HUES64 (cell line): ENCODE measurements around the gene LMX1B.

Source experiments
- H3K27ac ChIP-seq: 2 replicates; pipeline ENCODE4 v1.7.0; 2013; ENCODE audit warnings: low read depth, low read length, inconsistent platforms
- H3K27me3 ChIP-seq: 2 replicates; pipeline ENCODE4 v1.6.1; 2013; ENCODE audit warnings: mild to moderate bottlenecking, low read length; ENCODE audit not compliant: insufficient read depth
- H3K36me3 ChIP-seq: 2 replicates; pipeline ENCODE4 v1.6.1; 2013; ENCODE audit warnings: mild to moderate bottlenecking, low read length; ENCODE audit not compliant: insufficient read depth
- H3K4me1 ChIP-seq: 2 replicates; pipeline ENCODE4 v1.6.1; 2013; ENCODE audit warnings: mild to moderate bottlenecking, low read length, moderate library complexity; ENCODE audit not compliant: insufficient read depth
- H3K4me3 ChIP-seq: 2 replicates; pipeline ENCODE4 v1.5.1; 2013; ENCODE audit warnings: mild to moderate bottlenecking, low read length, moderate library complexity
- H3K9ac ChIP-seq: 2 replicates; pipeline ENCODE4 v1.6.1; 2013; ENCODE audit warnings: mild to moderate bottlenecking, low read depth, low read length
- H3K9me3 ChIP-seq: 2 replicates; pipeline ENCODE4 v1.6.1; 2013; ENCODE audit warnings: low read depth, low read length; ENCODE audit not compliant: insufficient read depth
- WGBS: fragments of 150-250, 120-280 bp; methylation state at CpG from one replicate; pipeline ENCODE4 v1.1.7; 2013; ENCODE audit warnings: missing lambda C conversion rate; 5-methylcytosine and 5-hydroxymethylcytosine counted together

Gene LMX1B

DNA sequence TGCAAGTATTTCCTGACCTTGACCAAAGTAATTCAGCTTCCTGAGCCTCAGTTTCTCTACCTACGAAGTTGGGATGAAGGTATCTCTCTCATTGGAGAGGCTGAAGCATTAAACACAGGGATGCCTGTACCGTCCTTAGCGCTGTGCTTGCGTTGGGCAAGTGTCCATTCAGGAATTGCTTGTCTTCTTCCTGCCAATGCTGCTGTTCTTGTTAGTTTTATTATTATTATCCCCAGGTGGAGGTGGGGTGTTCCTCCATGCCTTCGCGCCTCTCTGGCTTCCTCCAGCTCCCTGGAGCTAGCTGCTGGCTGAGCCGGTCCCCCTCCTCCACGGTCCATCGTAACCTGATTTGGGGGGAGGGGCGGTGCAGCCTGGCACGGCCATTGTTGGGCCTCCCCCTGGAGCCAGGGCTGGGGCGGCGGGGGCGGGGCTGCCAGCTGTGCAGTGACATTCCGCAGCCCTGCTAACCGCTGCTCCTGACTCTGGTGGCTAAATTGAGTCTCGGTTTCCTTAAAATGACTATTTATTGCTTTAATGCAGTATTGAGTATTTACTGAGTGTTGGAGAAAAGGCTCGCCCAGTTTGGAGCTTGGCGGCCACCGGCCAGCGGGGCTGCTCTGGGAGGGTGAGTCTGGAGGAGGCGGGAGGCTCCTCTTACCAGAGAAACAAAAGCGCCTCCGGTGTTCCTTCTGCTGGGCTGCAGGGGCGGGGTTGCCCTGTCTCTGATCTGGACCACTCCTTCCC is 51.3 kb downstream of the LMX1B start:
- Histone ChIP-seq H3K4me1 (peaks cover 26% of the 10 kb centered on the region), H3K27ac (peak overlapping the region; percentile 61; the same call in 1 of the 2 replicates), H3K9ac (peak overlapping the region; percentile 3), H3K9me3 (no peaks in the 10 kb centered on the region), H3K36me3 (no peaks in the 10 kb centered on the region), H3K27me3 (peaks cover 49% of the 10 kb centered on the region), H3K4me3 (peak overlapping the region; percentile 43)
- 4% methylated on average over 25 of the region's 25 CpGs for WGBS

DNA sequence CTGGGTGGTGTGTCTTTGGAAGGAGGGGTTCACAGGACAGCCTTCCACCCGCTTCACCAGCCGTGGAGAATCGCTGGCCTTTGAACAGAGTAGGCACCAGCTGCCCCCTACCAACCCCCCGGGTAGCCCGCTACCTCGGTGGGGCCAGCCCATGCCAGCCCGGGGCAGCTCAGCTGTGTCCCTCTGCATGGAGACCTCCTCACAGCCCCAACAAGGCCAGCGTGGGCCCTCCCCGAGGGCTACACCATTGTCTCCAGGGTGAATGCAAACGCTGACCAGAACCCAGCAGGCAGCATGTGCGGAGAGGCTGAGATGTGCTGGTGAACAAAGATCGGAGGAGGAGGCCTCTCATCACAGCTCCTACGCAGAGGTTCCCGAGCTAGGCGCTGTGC is 51.9 kb downstream of the LMX1B start:
- H3K9me3 ChIP-seq, result no peaks in the 10 kb centered on the region
- H3K4me1 ChIP-seq, result peaks cover 26% of the 10 kb centered on the region
- H3K4me3 ChIP-seq, result peak overlapping the region; percentile 43
- WGBS, result 15% methylated on average over 15 of the region's 15 CpGs
- H3K36me3 ChIP-seq, result no peaks in the 10 kb centered on the region
- peak overlapping the region; percentile 61; the same call in 1 of the 2 replicates for H3K27ac ChIP-seq
- peaks cover 49% of the 10 kb centered on the region for H3K27me3 ChIP-seq
- H3K9ac ChIP-seq, result peak overlapping the region; percentile 3

DNA sequence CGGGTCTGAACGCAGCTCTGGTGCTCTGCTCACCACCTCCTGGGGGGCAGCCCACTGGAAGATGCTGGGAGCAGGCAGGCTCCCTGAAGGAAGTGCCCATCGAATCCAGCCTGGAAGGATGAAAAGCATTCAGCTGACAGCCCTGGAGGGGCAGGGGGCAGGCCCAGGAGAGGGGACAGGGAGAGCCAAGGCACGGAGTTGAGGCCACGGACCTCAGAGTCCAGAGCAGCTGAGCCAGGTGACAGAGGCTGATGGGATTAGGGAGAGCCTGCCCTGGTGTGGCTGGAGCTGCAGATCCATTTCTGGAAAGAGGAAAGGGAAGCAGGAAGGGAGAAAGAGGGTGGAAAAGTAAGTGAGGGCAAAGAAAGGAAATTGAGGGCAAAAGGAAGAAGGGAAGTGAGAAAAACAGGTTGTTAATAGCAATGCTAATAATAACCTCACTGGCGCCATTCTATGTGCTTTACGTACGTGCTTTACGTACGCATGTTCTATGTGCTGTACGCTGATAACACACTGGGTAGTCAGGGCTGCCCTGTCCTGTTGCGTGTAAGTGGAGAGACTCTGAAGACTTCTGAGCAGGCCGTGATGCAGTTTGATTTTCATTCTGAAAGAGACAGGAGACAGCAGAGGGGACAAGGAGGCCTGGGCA is 52.6 kb downstream of the LMX1B start:
- Histone ChIP-seq H3K9ac (no peak overlapping the region; the same call in 1 of the 2 replicates), H3K27me3 (peaks cover 52% of the 10 kb centered on the region), H3K9me3 (no peaks in the 10 kb centered on the region), H3K4me3 (no peak overlapping the region), H3K27ac (no peak overlapping the region), H3K36me3 (no peaks in the 10 kb centered on the region), H3K4me1 (peaks cover 32% of the 10 kb centered on the region)
- 70% methylated on average over 13 of the region's 13 CpGs for WGBS

DNA sequence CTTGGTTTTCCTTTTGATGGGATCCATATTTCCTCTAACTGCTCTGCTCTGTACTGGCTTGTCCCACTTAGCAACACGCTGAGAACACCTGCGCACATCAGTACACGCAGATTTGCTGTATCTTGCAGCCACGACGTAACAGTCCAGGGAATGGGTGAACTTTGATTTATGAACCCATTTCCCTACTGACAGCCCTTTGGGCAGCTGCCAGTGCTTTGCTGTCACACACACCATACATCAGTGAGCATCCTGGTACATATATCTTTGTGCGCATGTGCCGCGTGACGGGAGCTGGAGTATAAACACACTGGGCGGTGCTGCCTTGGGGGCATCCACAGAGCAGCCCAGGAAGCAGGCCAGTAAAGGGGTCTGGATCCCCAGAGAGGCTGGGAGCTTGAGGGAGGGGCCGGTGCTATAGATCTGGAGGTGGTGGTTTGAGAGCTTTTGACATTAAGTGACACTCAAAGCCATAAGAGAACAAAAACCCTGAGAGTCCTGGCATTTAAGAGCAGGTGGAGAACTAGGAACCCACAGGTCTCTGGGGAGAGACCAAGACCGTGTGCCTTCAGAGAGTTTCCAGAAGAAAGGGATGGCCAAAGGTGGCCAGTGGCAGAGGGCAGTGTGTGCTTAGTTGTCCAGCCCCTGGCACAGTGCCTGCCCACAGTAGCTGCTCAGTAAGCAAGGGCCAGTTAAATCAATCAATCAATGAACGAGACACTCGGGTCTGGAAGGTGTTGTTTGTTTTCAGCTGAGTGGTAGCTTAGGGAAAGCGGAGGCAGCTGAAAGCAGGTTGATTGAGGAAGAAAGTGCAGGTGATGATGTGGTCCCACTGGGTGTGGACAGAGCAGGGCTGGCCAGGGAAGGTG is 53.7 kb downstream of the LMX1B start:
- H3K27ac ChIP-seq, result no peak overlapping the region
- H3K27me3 ChIP-seq, result peaks cover 63% of the 10 kb centered on the region
- WGBS, result 87% methylated on average over 15 of the region's 15 CpGs
- peaks cover 29% of the 10 kb centered on the region for H3K4me1 ChIP-seq
- H3K36me3 ChIP-seq, result no peaks in the 10 kb centered on the region
- no peak overlapping the region for H3K4me3 ChIP-seq
- H3K9ac ChIP-seq, result no peak overlapping the region
- H3K9me3 ChIP-seq, result no peaks in the 10 kb centered on the region

DNA sequence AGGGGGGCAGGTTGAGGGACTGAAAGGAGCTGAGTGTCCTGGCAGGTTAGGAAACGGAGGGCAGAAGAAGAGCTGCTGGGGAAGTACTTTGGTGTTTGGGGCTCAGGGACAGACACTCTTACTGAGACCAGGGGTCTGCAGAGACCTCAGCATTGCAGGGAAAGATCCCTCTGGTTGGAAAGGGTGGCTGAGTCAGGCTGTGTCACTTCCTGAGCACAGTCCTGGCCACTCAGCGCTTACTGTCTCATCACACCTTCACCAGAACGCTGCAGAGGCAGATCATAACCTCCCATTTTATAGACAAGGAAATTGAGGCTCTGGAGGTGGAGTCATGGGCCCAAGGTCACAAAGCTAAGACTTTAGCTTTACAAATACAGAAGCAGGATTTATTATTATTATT is 54.3 kb downstream of the LMX1B start:
- Histone ChIP-seq H3K9ac (no peak overlapping the region), H3K27ac (no peak overlapping the region), H3K4me1 (peaks cover 28% of the 10 kb centered on the region), H3K36me3 (no peaks in the 10 kb centered on the region), H3K27me3 (peaks cover 69% of the 10 kb centered on the region), H3K4me3 (no peak overlapping the region), H3K9me3 (no peaks in the 10 kb centered on the region)
- 76% methylated on average over 3 of the region's 3 CpGs for WGBS

DNA sequence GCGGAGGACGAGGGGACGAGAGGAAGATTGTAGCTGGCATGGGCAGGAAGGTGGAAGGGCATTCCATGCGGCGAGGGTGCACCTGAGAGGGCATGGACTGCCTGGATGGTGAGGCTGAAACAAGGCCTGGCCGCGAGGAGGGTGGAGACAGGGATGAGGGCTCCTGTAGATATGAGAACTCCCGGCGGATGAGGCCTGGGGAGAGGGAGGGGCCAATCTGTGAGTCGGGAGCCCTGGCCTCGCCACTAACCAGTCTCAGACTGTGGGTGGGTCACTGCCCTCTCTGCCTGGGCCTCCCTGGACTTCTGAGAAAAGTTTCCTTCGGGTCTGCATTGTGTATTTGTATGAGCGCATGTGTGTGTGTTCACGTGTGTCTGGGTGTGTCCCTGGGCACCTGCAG is 55.4 kb downstream of the LMX1B start:
- WGBS, result 63% methylated on average over 14 of the region's 14 CpGs
- Histone ChIP-seq H3K4me1 (peaks cover 37% of the 10 kb centered on the region), H3K9me3 (no peaks in the 10 kb centered on the region), H3K36me3 (no peaks in the 10 kb centered on the region), H3K27me3 (peaks cover 80% of the 10 kb centered on the region), H3K27ac (no peak overlapping the region), H3K4me3 (no peak overlapping the region), H3K9ac (no peak overlapping the region)

DNA sequence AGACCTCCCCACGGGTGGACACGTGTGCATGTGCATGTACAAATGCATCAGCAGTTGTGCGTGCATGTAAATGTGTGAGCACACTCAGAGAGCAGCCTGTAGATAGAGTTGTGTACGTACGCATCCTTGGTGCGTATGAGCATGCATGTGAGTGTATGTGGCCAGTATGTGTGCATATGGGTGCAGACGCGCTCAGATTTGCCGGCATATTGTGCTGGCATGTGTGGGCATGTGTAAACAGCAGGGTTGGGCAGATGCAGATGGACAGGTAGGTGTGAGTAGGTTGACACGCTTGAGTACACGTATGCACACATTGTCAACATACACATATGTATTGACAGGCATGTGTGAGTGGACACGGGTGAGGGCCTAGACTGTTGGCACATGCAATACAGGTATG is 56.5 kb downstream of the LMX1B start:
- peaks cover 40% of the 10 kb centered on the region for H3K4me1 ChIP-seq
- H3K36me3 ChIP-seq, result no peaks in the 10 kb centered on the region
- no peaks in the 10 kb centered on the region for H3K9me3 ChIP-seq
- H3K9ac ChIP-seq, result no peak overlapping the region
- H3K4me3 ChIP-seq, result no peak overlapping the region
- peaks cover 89% of the 10 kb centered on the region for H3K27me3 ChIP-seq
- no peak overlapping the region for H3K27ac ChIP-seq
- 95% methylated on average over 12 of the region's 12 CpGs for WGBS

DNA sequence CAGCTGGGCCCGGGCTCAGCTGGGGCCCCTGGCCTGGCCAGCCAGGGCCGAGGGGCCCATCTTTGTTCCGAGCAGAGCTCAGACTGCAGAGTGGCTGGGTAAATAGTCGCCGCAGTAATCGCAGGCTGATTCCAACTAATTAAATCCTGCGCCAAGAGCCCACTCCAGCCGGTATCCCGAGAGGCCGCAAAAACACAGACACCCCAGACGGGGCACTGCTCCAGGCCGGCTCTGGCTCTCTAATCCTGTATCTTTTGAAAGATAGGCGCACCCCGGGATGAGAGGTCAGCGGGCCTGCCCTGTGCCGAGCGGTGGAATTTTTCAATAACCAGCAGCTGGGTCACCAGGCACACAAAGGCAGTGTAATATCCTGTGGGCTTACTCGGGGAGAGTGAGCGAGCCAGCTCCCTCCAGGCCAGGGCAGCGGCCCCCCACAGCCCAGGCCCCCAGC is 57.7 kb downstream of the LMX1B start:
- peak overlapping the region; percentile 48; the same call in 1 of the 2 replicates for H3K27ac ChIP-seq
- H3K9ac ChIP-seq, result no peak overlapping the region
- peaks cover 35% of the 10 kb centered on the region for H3K4me1 ChIP-seq
- peaks cover 86% of the 10 kb centered on the region for H3K27me3 ChIP-seq
- no peaks in the 10 kb centered on the region for H3K36me3 ChIP-seq
- 55% methylated on average over 20 of the region's 20 CpGs for WGBS
- H3K9me3 ChIP-seq, result no peaks in the 10 kb centered on the region
- H3K4me3 ChIP-seq, result no peak overlapping the region

DNA sequence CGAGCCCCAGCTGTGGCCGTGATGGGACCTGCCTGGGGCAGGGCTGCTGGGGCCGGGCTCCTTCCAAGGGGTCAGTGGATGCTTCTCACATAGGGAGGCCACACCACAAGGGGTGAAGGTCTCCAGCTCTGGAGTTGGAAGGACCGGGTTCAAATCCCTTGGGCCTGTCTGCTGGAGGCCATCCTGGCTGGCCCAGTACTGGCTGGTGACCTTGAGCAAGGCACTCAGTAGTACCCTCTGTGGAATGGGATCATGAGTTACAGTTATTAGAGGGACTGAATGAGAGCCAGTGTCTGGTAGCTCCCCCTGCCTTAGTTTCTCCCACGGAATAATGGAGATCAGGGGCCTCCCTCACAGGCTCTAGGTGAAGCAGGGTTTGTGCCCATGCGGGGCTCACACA is 58.3 kb downstream of the LMX1B start:
- Histone ChIP-seq H3K9ac (no peak overlapping the region), H3K27ac (no peak overlapping the region; the same call in 1 of the 2 replicates), H3K4me1 (peaks cover 38% of the 10 kb centered on the region), H3K4me3 (no peak overlapping the region), H3K27me3 (peaks cover 86% of the 10 kb centered on the region), H3K9me3 (no peaks in the 10 kb centered on the region), H3K36me3 (no peaks in the 10 kb centered on the region)
- 72% methylated on average over 6 of the region's 6 CpGs for WGBS

DNA sequence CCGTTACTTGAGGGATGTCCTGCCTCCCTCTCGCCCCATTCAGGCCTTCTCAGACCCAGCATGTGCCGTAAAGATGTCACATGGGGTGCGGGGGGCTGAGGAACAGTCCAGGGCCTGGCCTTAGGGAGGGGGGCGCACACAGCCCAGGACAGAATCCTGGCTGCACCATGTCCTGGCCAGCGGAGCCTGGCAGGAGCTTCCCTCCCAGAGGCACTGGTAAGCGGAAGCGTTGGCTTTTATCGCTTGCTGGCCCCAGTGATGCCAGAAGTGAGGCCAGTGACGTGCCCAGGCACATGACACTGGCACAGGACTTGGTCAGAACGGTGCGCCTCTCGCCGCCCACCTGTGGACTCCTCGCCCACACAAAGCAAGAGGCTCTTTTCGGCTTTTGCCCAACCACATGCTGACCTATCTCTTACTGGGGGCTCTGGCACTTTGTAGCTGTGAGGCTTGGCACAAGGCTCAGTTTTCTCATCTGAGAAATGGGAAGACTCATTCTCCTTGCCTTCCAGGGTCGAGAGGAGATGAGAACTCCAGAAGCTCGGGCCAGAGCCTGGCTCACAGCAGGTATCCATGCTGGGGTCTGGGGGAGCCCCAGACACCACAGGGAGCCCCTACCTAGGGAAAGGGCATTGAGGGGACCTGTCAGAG is 59.0 kb downstream of the LMX1B start:
- Histone ChIP-seq H3K4me3 (no peak overlapping the region), H3K4me1 (peaks cover 45% of the 10 kb centered on the region), H3K27me3 (peaks cover 86% of the 10 kb centered on the region), H3K36me3 (no peaks in the 10 kb centered on the region), H3K9ac (no peak overlapping the region), H3K27ac (no peak overlapping the region), H3K9me3 (no peaks in the 10 kb centered on the region)
- WGBS, result 75% methylated on average over 18 of the region's 18 CpGs
